ENCODE results near the gene TRAPPC14.
"Not testable (repeated sequence)": the region's sequence is repeated elsewhere in the genome, so short reads cannot be mapped to it uniquely, and the experiment has no call there.

The TRAPPC14 gene, protein sequence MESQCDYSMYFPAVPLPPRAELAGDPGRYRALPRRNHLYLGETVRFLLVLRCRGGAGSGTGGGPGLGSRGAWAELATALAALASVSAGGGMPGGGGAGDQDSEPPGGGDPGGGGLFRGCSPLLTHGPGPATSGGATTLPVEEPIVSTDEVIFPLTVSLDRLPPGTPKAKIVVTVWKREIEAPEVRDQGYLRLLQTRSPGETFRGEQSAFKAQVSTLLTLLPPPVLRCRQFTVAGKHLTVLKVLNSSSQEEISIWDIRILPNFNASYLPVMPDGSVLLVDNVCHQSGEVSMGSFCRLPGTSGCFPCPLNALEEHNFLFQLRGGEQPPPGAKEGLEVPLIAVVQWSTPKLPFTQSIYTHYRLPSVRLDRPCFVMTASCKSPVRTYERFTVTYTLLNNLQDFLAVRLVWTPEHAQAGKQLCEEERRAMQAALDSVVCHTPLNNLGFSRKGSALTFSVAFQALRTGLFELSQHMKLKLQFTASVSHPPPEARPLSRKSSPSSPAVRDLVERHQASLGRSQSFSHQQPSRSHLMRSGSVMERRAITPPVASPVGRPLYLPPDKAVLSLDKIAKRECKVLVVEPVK

DNA sequence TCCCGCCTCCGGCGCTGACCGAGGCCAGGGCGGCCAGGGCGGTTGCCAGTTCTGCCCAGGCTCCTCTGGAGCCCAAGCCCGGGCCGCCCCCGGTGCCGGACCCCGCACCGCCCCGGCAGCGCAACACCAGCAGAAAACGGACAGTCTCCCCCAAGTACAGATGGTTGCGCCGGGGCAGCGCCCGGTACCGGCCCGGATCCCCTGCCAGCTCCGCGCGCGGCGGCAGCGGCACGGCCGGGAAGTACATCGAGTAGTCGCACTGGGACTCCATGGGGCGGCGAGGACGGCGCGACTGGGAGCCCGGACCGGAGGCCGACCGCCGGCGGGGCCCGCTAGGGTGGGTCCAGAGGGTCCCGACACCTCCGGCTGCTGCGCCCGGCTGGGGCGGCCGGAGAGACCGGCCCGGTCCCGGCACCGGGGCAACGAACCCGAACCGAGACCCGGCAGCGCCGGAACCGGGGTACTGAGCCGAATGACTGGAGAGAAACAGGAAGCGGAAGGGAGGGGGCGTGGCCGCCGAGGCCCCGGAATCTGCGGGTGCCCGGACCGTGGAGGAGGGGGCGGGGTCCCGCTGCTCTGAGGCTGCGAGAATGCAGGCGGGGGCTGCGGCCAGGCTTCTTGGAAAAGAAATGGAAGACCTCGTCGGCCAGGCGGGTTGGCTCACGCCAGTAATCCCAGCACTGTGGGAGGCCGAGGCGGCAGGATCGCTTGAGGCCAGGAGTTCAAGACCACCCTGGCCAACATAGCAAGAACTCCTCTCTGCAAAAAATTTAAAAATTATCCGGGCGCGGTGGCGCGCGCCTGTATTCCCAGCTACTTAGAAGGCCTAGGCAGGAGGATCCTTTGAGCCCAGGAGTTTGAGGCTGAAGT, at the start of gene TRAPPC14:
Gene TRAPPC14 (minus strand): TSS at position 495 of the 870 bp plus-strand sequence. CDS start 224 bp downstream, at position 271.
- Mint-ChIP-seq H3K27ac (peak within 1 kb of the TSS; percentile 82), H3K4me3 (peak within 1 kb of the TSS; percentile 85), H3K27me3 (no peaks in the 10 kb centered on the region), H3K36me3 (peaks cover 10% of the 10 kb centered on the region), H3K9me3 (no peaks in the 10 kb centered on the region), H3K4me1 (peaks cover 49% of the 10 kb centered on the region)
- peak; percentile 91 for ATAC-seq

DNA sequence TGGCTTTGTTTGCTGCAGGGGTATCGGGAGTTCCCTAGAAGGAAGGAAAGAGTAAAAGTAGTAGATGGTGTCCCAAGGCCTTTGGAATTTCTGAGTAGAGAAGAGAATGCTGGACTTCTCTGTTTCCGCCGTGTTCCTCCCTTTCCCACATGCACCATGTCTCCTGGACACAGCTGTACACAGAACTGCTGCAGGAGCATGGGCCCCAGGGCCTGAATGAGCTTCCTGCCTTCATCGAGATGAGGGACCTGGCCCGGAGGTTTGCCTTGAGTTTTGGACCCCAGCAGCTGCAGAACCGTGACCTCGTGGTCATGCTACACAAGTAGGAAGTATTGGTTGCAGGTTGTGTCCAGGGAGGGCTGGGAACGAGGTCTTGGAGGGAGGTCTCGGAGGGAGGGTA, 45.9 kb upstream of the TRAPPC14 start:
- ATAC-seq = no peak
- Mint-ChIP-seq H3K9me3 (no peaks in the 10 kb centered on the region), H3K4me3 (no peak overlapping the region), H3K27ac (no peak overlapping the region), H3K4me1 (peaks cover 61% of the 10 kb centered on the region), H3K27me3 (no peaks in the 10 kb centered on the region), H3K36me3 (peaks cover 17% of the 10 kb centered on the region)

DNA sequence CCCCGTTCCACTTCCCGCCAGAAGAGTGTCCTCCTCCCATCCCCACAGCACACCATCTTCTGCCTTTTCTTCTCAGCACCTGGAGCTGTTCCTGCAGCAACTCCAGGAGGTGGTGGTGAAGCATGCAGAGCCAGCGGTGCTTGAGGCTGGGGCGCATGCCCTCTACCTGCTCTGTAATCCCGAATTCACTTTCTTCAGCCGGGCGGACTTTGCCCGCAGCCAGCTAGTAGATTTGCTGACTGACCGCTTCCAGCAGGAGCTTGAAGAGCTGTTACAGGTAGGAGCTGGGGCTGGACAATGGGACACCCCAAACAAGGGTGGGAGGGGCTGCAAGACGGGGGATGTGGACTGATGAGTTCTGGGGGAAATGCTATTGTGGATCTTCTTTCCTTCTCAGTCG, 42.2 kb upstream of the TRAPPC14 start:
- no peaks in the 10 kb centered on the region for H3K9me3 Mint-ChIP-seq
- no peak for ATAC-seq
- H3K27me3 Mint-ChIP-seq = no peaks in the 10 kb centered on the region
- H3K4me3 Mint-ChIP-seq = peak overlapping the region; percentile 79
- peaks cover 6% of the 10 kb centered on the region for H3K36me3 Mint-ChIP-seq
- H3K4me1 Mint-ChIP-seq = peaks cover 71% of the 10 kb centered on the region
- H3K27ac Mint-ChIP-seq = peak overlapping the region; percentile 82

DNA sequence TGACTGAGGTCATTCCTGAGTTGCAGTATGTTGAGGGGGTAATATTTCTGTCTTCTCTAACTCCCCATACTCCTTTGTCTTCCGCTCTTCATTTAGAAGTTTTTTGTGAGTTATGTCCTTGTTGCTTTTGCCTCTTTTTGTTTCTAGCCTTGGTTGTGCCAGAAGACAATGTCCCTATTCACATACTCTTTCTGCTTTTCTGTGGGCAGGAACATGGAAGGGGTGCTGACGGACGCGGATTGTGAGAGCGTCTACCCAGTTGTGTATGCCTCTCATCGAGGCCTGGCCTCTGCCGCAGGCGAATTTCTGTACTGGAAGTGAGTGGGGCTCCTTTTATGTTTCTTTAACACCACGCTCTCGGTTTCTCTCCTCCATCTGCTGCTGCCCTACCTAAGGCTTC, 39.7 kb upstream of the TRAPPC14 start:
- Mint-ChIP-seq H3K9me3 (no peaks in the 10 kb centered on the region), H3K36me3 (no peaks in the 10 kb centered on the region), H3K27ac (peak overlapping the region; percentile 82), H3K27me3 (no peaks in the 10 kb centered on the region), H3K4me3 (no peak overlapping the region), H3K4me1 (peaks cover 76% of the 10 kb centered on the region)
- ATAC-seq = no peak

DNA sequence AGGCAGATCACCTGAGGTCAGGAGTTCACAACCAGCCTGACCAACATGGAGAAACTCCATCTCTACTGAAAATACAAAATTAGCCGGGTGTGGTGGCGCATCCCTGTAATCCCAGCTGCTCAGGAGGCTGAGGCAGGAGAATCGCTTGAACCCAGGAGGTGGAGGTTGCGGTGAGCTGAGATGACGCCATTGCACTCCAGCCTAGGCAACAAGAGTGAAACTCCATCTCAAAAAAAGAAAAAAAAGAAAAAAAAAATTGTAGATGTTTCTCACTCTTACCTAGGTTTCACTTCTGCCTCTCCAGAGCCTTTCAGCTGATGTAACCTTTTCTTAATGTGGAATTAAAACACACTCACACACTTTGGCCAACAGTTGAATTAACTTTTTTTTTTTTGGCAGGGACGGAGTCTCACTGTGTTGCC, 37.4 kb upstream of the TRAPPC14 start:
- peak overlapping the region; percentile 77 for H3K27ac Mint-ChIP-seq
- H3K9me3 Mint-ChIP-seq = not testable (repeated sequence)

DNA sequence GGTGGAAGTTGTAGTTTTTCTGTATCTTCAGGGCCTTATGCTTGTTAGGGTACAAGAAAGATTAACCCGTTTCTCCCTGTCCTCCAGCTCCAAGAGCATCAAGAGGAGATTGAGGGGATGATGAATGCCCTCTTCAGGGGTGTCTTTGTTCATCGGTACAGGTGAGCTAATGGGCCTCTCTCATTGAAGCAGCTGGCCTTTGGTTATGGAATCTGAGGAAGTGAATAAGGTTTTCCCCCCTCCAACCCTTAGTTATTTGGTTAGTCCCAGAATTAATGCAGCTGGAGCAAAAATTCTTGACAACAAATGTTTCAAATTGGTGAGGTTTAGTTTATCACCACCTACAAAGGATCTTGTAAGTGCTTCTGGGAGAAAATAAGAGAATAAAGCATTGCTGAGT, 36.7 kb upstream of the TRAPPC14 start:
- Mint-ChIP-seq H3K9me3 (no peaks in the 10 kb centered on the region), H3K4me1 (peaks cover 82% of the 10 kb centered on the region), H3K27me3 (no peaks in the 10 kb centered on the region), H3K27ac (peak overlapping the region; percentile 77), H3K36me3 (no peaks in the 10 kb centered on the region), H3K4me3 (no peak overlapping the region)
- ATAC-seq = no peak

More for the DNA sequence above, 37.4 kb upstream of the TRAPPC14 start:
- H3K4me3 Mint-ChIP-seq, H3K36me3 Mint-ChIP-seq, H3K27me3 Mint-ChIP-seq: not testable (repeated sequence)
- peak; percentile 67 for ATAC-seq
- peaks cover 82% of the 10 kb centered on the region for H3K4me1 Mint-ChIP-seq

DNA sequence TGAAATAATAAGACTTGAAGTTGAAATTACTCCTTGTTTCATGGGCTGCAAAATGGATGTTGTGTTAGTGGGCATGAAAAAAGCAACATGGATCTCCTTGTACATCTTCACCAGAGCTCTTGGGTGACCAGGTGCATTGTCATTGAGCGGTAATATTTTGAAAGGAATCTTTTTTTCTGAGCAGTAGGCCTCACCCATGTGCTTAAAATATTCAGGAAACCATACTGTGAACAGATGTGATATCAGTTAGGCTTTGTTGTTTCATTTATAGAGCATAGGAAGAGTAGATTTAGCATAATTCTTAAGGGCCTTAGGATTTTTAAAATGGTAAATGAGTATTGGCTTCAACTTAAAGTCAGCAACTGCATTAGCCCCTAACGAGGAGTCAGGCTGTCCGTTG, 34.4 kb upstream of the TRAPPC14 start:
- no peaks in the 10 kb centered on the region for H3K36me3 Mint-ChIP-seq
- peaks cover 74% of the 10 kb centered on the region for H3K4me1 Mint-ChIP-seq
- H3K27ac Mint-ChIP-seq = peak overlapping the region; percentile 86
- ATAC-seq = no peak
- H3K9me3 Mint-ChIP-seq = no peaks in the 10 kb centered on the region
- no peak overlapping the region for H3K4me3 Mint-ChIP-seq
- H3K27me3 Mint-ChIP-seq = no peaks in the 10 kb centered on the region

DNA sequence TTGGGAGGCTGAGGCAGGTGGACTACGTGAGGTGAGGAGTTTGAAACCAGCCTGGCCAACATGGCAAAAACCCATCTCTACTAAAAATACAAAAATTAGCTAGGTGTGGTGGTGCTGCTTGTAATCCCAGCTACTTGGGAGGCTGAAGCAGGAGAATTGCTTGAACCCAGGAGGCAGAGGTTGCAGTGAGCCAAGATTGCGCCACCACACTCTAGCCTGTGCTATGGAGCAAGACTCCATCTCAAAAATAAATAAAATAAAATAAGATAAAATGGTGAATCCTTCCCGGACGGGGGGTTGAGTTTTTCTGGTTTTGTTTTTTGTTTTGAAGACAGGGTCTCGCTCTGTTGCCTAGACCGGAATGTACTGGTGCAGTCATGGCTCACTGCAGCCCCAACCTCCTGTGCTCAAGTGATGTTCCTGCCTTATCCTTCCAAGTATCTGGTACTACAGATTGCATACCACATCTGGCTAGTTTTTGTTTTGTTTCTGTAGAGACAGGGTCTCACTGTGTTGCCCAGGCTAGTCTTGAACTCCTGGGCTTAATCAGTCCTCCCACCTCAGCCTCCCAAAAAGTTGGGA, 33.8 kb upstream of the TRAPPC14 start:
- not testable (repeated sequence) for H3K27me3 Mint-ChIP-seq, H3K9me3 Mint-ChIP-seq, H3K36me3 Mint-ChIP-seq
- peak overlapping the region; percentile 23 for H3K4me3 Mint-ChIP-seq
- peak; percentile 72 for ATAC-seq
- peak overlapping the region; percentile 86 for H3K27ac Mint-ChIP-seq
- H3K4me1 Mint-ChIP-seq = peaks cover 69% of the 10 kb centered on the region

DNA sequence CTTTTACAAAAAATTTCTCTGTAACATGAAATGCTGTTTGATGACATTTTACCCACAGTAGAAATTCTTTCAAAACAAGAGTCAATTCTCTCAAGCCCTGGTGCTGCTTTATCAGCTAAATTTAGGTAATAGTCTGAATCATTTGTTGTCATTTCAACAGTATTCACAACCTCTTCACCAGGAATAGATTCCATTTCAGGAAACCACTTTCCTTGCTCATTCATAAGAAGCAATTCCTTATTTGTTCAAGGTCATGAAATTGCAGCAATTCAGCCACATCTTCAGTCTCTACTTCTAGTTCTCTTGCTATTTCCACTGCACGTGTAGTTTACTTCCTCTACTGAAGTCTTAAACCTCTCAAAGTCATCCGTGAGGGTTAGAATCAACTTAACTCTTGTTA, 33.3 kb upstream of the TRAPPC14 start:
- no peaks in the 10 kb centered on the region for H3K9me3 Mint-ChIP-seq
- no peaks in the 10 kb centered on the region for H3K27me3 Mint-ChIP-seq
- peaks cover 67% of the 10 kb centered on the region for H3K4me1 Mint-ChIP-seq
- H3K4me3 Mint-ChIP-seq = peak overlapping the region; percentile 23
- no peak for ATAC-seq
- H3K27ac Mint-ChIP-seq = peak overlapping the region; percentile 86
- H3K36me3 Mint-ChIP-seq = no peaks in the 10 kb centered on the region

DNA sequence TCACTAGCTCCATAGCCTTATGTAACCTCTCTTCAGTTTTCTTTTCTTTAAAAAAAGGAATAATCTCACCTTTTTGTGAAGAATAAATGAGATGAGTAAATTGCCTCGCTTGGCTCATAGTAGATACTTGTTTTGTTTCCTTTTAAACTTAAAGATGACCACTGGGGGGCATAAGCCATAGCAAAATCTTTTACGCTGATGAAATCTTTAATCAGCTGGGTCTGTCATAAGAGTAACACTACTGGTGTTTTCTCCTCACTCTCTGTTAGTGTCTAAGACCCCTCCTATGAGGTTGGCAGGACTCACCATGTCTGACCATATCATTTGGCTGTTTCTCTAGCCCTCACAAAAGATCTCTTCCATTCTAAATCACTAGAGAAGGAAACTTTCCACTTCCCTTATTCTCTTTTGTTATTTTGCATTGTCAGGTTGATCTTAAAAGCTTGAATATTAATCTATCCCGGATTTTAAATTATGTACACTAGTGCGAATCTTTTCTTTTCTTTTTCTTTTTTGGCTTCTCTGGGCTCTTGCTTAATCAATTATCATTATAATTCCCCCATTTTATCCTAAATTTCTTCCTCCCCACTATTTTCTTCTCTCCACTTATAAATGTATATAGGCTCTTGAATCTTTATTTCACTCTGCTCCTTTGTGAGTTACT, 31.7 kb upstream of the TRAPPC14 start:
- no peaks in the 10 kb centered on the region for H3K36me3 Mint-ChIP-seq
- H3K4me1 Mint-ChIP-seq = peaks cover 54% of the 10 kb centered on the region
- no peak overlapping the region for H3K4me3 Mint-ChIP-seq
- peak; percentile 68 for ATAC-seq
- H3K27ac Mint-ChIP-seq = peak overlapping the region; percentile 86
- H3K9me3 Mint-ChIP-seq = no peaks in the 10 kb centered on the region
- no peaks in the 10 kb centered on the region for H3K27me3 Mint-ChIP-seq

DNA sequence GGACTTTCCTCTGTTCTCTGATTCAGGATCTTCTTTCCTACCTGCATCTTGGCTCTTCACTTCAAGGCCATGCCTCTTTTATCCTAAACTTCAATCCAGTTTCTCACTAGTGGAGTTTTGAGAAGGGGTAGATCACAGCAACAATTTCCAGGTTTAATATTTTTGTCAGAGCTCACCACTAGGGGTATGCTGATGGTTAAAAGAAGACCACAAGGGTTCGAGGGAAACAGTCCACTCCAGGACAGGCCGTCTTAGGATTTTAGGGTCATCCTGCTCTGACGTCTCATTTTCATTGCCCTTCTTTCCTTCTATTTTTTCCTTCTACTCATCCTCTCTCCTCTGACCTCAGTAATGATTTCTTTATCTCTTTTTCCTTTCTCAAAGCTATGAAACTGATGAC, 30.5 kb upstream of the TRAPPC14 start:
- ATAC-seq = no peak
- Mint-ChIP-seq H3K9me3 (no peaks in the 10 kb centered on the region), H3K4me3 (no peak overlapping the region), H3K36me3 (no peaks in the 10 kb centered on the region), H3K4me1 (peaks cover 44% of the 10 kb centered on the region), H3K27ac (peak overlapping the region; percentile 86), H3K27me3 (no peaks in the 10 kb centered on the region)

DNA sequence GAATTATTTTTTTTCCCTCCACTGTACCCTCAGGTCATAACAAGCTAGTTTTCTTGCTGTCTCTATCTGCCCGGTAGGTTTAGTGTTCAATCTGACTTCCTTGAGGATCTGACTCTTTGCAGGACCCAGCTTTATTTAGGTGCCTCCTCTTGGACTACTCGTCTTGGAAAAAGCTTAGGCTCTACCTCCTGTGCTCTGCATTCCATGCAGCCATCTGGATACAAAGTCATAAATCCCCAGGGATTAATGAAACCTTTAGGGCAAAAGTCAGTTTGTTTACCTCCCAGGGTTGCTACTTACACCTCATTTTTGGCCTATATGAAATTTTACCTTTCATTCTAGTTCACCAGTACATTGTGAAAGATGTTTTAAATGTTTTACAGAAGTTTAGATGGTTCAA, 27.2 kb upstream of the TRAPPC14 start:
- Mint-ChIP-seq H3K36me3 (no peaks in the 10 kb centered on the region), H3K4me1 (peaks cover 22% of the 10 kb centered on the region), H3K27ac (no peak overlapping the region), H3K4me3 (no peak overlapping the region), H3K9me3 (no peaks in the 10 kb centered on the region), H3K27me3 (peaks cover 3% of the 10 kb centered on the region)
- no peak for ATAC-seq

DNA sequence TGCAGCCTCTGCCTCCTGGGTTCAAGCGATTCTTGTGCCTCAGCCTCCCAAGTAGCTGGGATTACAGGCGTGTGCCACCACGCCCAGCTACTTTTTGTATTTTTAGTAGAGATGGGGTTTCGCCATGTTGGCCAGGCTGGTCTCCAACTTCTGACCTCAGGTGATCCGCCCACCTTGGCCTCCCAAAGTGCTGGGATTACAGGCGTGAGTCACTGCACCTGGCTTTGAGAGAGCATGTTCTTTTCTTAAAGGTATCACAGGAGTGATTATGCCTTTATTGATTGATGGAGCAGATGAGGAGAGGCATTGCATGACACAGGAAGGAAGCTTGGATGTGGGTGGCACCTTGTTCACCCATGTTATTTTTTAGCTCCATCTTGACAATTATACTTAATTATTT, 24.6 kb upstream of the TRAPPC14 start:
- not testable (repeated sequence) for H3K27ac Mint-ChIP-seq, H3K4me1 Mint-ChIP-seq, ATAC-seq, H3K9me3 Mint-ChIP-seq, H3K4me3 Mint-ChIP-seq, H3K36me3 Mint-ChIP-seq
- peaks cover 11% of the 10 kb centered on the region for H3K27me3 Mint-ChIP-seq

DNA sequence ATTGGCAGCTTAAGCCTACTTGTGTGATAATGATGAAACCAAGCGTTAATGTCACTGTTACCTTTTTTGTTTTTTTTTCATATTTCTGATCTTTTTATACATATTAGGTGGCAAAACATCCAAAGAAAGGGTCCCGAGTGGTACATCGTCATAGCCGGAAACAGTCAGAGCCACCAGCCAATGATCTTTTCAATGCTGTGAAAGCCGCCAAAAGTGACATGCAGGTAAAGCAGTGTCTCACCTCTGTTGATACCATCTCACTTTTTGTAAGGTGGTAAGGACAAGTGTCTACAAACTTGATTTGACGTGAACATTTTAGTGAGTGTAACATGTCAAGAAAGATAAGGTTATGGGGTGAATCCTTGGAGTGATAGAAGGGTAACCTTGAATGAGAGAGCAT, 24.1 kb upstream of the TRAPPC14 start:
- peaks cover 11% of the 10 kb centered on the region for H3K27me3 Mint-ChIP-seq
- not testable (repeated sequence) for ATAC-seq, H3K36me3 Mint-ChIP-seq, H3K4me1 Mint-ChIP-seq, H3K4me3 Mint-ChIP-seq, H3K27ac Mint-ChIP-seq, H3K9me3 Mint-ChIP-seq

DNA sequence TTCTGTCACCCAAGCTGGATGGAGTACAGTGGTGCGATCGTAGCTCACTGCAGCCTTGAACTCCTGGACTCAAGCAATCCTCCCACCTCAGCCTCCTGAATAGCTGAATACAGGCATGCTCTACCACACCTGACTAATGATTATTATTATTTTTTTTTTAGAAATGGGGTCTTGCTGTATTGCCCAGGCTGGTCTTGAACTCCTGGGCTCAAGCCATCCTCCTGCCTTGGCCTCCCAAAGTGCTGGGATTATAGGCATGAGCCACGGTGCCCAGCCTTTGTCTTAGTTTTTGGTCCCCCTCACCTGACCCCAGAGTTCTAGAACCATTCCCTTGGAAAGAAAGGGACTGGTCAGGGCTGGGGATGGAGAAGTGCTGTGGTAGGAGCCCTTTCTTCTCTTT, 21.6 kb upstream of the TRAPPC14 start:
- not testable (repeated sequence) for H3K27ac Mint-ChIP-seq, H3K36me3 Mint-ChIP-seq, H3K9me3 Mint-ChIP-seq, H3K4me3 Mint-ChIP-seq, ATAC-seq
- Mint-ChIP-seq H3K4me1 (peaks cover 24% of the 10 kb centered on the region), H3K27me3 (peaks cover 11% of the 10 kb centered on the region)

All from stimulated activated memory B cell treated with anti-CD40 and anti-IgM and Interleukin-4, amounts not matched to agents 10 μg/mL and 1 μg/mL and 100 μg/mL, for 72 hours (primary cell).